Sigmoid colon (tissue), 3 donors: Measurements from ENCODE around the gene OR56A1.

Experiments used
- POLR2A ChIP-seq, 2 donors: fragments of 450-650 bp; IDR thresholded peaks; one replicate each; pipeline ENCODE4 v1.6.1; 2016; ENCODE audit warnings: antibody characterized with exemption in 2 of 2, mild to moderate bottlenecking in 2 of 2, moderate library complexity in 2 of 2
- TF ChIP-seq, protein P1 (sequence below), 4 experiments: fragments of 450-650 bp in 3 of 4; fragments of 200-600 bp in 1 of 4; IDR thresholded peaks; one replicate each; pipeline ENCODE4 v1.5.1; 2016 to 2019; ENCODE audit warnings: antibody characterized with exemption in 4 of 4, mild to moderate bottlenecking in 3 of 4, moderate library complexity in 2 of 4

DNA sequence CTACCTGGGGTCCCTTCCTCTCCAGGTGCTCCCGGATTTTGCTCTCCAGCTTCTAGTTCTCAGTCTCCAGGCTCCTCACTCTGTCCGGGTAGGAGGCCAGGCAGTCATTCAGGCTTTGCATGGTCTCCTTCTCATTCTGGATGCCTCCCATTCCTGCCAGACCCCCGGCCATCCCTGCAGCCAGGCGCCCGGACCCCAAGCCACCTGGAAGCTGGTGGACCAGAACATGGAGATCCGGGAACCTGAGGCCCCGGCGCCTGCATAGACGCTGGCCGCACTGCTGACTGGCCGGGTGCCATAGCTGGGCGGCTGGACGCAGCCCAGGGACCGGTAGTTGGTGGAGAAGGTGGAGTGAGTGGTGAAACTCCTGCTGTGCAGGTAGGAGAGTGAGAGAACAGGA lies 35.8 kb downstream of the OR56A1 start:
- TF ChIP-seq, protein P1, sequence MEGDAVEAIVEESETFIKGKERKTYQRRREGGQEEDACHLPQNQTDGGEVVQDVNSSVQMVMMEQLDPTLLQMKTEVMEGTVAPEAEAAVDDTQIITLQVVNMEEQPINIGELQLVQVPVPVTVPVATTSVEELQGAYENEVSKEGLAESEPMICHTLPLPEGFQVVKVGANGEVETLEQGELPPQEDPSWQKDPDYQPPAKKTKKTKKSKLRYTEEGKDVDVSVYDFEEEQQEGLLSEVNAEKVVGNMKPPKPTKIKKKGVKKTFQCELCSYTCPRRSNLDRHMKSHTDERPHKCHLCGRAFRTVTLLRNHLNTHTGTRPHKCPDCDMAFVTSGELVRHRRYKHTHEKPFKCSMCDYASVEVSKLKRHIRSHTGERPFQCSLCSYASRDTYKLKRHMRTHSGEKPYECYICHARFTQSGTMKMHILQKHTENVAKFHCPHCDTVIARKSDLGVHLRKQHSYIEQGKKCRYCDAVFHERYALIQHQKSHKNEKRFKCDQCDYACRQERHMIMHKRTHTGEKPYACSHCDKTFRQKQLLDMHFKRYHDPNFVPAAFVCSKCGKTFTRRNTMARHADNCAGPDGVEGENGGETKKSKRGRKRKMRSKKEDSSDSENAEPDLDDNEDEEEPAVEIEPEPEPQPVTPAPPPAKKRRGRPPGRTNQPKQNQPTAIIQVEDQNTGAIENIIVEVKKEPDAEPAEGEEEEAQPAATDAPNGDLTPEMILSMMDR (IDR thresholded peaks at IDR 0.05): no peak
- no peak for TF ChIP-seq POLR2A (IDR thresholded peaks at IDR 0.05)
